Breast epithelium (tissue), 3 donors: Measurements from ENCODE around the gene ATXN7L3B.

ENCODE experiments used
- POLR2AphosphoS5 ChIP-seq, 3 donors: sonication (generic); formaldehyde crosslinking; IDR thresholded peaks; one replicate each; pipeline ENCODE4 v1.6.1; 2017; ENCODE audit warnings: antibody characterized with exemption in 3 of 3
- TF ChIP-seq, protein P1 (sequence below), 3 donors: fragments of 450-650 bp; IDR thresholded peaks; one replicate each; pipeline ENCODE4 v1.5.1; 2016 to 2017; ENCODE audit warnings: antibody characterized with exemption in 3 of 3, mild to moderate bottlenecking in 3 of 3, moderate library complexity in 3 of 3

DNA sequence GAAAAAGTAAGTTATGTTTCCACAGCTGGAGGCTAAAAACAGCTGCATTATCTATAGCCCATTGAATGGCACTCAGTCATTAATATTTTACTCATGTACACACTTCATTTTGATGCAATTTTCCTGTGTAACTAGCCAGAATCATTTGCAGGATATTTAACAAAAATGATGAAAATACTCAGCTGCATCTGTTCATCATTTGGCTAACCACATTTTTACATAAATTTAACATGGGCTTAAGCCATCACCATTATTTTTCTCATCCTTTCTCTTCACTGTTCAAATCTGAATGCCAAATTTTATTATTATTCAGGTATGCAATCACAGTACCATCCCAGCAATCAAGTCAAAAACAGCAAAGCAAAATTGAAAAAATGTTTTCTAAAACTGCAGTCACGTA is 41.8 kb downstream of the ATXN7L3B start:
- TF ChIP-seq POLR2AphosphoS5 (IDR thresholded peaks at IDR 0.05): no peak
- TF ChIP-seq, protein P1, sequence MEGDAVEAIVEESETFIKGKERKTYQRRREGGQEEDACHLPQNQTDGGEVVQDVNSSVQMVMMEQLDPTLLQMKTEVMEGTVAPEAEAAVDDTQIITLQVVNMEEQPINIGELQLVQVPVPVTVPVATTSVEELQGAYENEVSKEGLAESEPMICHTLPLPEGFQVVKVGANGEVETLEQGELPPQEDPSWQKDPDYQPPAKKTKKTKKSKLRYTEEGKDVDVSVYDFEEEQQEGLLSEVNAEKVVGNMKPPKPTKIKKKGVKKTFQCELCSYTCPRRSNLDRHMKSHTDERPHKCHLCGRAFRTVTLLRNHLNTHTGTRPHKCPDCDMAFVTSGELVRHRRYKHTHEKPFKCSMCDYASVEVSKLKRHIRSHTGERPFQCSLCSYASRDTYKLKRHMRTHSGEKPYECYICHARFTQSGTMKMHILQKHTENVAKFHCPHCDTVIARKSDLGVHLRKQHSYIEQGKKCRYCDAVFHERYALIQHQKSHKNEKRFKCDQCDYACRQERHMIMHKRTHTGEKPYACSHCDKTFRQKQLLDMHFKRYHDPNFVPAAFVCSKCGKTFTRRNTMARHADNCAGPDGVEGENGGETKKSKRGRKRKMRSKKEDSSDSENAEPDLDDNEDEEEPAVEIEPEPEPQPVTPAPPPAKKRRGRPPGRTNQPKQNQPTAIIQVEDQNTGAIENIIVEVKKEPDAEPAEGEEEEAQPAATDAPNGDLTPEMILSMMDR (IDR thresholded peaks at IDR 0.05): no peak
